ENCODE measurements around the gene TUBB4B.

TUBB4B gene

DNA sequence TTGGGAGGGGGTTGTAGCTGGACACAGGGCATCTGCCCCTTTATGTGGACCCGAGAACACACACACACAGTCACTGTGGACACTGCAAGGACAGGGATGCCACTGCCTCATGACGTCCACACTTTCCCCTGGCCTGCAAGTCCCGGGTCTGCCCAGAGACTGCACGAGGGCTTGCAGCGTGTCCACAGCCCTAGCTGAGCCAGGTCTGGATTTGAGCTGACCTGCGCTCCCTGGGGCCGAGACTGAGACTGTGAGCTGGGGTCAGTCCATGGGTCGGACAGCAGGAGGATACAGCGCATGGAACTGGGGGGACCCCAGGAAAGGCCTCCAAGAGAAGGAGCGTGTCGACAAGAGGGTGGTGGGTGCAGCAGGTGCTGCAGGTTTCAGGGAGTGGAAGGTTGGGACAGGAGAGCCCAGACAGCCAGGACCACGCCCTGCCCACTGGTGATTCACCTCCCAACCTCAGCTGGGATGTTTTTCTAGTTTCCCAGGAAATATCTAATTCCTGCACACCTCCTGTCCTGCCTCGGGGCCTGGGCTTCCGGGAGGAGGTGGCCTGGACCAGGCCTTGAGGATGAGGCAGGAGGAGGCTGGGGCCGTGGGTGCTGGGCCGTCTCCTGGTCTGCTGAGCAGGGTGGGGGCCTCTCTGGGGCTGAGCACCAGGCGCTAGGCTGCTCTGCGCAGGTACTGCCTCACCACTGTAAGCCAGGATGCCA lies 14.6 kb upstream of the TUBB4B start:
- DNase-seq = no peak

DNA sequence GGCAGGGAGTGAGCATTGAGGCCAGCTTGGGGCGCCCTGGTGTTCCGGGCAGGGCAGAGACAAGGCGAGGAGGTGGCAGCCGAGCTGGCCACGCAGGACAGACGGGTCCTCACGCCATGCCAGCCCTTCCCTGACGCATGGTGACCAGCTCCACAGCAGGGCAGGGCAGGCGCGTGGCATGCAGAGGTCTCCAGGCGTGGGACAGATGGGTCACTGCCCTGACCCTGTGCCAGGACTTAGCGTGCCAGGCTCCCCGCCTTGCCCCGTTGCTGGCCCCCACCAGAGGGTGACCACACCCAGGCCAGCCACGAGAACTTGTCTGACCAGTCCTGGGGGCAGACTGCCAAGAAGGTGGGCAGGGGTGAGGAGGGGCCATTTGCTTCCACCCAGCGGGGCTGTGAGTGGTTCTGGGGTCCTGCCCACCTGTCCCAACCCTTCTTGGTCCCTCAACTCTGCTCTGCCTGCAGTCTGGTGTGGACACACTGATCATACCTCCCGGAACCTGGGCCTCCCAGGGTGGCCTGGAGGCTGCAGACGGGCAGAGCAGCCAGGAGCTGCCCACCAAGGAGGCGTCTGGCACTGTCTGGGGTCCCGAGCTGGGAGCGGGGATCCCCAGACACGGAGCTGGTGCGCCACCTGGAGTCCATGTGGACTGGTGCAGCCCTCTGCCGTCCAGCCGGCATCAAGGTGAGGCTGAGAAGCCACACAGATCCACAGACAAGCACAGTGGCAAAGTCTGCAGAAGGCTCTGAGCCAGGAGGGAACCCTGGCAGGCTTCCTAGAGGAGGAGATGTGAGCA lies 13.8 kb upstream of the TUBB4B start, which contains the start of gene RNF224:
Gene RNF224 (plus strand): TSS at position 449 of the 799 bp plus-strand sequence. CDS start 834 bp downstream, outside the sequence.
- DNase-seq = peak; percentile 54

DNA sequence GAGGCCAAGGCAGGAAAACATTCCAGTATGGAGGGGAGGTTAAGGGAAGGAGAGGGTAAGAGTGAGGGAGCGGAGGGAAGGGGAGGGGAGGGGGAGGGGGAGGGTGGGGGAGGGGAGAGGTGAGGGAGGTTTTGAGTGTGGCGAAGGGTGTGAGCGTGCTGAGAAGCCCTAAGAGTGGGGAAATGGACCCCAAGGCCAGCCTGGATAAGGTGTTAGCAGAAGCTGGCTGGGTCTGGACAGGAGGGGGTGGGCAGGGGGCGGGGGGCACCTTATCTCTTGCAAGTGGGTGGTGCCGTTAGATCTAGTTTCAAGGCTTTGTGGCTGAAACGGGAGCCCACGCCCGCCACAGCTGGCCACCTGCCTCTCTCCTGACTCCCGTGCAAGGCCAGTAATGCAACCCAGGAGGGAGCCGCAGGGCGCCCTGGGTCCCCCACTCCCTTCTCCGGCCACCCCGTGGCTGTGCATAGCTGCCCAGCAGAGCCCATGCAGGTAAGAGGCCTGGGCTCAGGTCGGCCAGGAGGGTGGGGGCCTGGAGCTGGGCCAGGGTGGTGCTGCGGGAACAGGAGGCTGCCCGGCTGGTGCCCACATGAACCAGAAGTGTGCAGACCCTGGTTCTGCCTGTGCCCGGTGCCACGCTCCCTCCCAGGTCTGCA lies 13.1 kb upstream of the TUBB4B start:
- no peak for DNase-seq

DNA sequence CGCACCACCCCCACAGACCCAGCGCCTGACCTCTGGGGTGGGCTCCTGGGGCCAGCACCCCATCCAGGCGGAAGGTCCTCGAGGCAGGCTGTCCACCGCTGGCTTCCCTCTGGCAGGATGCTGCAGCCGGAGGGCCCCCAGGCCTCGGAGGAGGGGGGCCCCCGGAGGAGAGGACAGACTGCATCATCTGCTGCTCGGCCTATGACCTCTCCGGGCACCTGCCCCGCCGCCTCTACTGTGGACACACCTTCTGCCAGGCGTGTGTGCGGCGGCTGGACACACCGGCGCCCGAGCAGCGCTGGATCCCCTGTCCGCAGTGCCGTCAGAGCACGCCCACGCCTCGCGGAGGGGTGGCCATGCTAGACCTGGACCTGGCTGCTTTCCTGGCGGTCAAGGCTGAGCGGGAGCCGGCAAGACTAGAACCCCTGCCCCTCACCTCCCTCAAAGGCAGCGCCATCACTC lies 12.6 kb upstream of the TUBB4B start:
- no peak for DNase-seq

DNA sequence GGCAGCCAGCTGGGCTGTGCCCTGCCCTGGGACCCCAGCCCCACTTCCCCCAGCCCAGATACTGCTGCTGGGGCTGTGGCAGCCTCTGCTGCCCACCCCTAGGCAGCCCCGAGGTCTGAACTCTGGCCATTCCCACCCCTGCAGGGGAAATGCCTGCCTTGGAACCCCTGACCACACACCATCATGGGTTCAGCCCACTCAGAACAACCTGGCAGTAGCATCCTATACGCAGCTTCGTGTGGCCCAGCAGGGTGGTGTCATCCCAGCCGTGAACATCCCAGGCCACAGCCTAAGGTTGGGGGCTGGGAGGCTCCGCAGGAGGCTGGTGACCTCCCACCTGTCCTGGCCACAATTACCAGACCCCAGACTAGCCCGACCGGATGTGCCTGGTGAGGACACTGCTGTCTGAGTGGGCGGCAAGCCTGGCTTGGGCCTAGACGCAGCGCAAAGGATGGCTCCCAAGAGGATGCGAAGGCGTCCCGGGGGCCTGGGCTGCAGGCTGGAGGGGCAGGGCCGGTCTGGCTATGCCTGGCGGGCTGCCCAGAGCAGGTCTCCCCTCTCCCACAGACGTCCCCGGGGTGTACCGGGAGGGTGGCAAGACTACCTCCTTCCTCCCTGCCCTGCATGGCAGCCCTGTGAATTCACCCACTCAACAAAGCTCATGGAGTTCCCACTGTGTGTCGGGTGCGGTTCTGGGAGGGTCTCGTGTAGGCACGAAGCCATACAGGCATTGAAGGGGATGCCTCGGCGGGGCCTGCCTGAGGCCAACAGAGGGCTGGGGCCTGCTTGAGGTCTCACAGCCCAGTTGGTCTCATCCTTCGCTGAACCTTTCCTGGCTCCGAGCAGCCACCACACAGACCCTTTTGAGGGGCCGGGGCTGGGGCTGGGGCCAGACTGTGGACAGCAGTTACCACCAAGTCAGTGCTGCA lies 11.9 kb upstream of the TUBB4B start:
- DNase-seq = no peak

DNA sequence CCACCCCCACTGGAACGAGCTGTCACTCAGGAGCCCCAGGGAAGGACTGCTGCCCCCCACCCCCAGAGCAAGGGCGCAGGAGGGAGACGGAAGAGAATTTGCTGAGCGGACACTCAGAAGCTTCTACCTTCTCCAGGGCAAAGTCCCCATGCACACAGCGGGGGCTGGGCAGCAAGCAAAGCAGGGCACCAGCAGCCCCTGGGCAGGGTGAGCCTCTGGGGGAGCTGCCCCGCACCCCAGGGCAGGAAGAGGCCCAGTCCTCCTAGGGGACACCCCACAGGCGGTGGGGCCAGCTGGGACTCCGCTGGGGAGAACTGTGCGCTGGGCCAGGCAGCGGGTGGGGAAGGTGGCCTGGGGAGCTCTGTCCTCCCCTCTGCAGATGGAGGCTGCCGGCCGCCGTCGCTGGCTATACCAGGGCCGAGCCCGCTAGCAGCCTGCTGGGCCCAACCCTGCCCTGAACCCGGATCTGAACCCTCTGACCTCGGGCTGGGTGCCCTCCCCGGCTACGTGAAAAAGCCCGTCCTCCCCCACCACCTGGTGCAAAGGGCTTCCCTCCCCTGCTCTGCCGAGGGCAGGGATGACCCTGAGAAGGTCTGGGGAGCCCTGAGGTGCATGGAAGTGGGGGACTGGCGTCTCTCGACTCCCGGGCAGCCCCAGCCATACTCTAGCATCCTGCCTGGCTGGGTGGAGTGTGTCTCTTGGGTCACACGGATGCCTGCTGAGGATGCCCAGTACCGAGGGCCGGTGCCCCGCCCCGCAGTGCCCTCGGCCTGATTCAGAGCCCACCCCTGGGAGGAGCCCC lies 11.0 kb upstream of the TUBB4B start:
- no peak for DNase-seq

DNA sequence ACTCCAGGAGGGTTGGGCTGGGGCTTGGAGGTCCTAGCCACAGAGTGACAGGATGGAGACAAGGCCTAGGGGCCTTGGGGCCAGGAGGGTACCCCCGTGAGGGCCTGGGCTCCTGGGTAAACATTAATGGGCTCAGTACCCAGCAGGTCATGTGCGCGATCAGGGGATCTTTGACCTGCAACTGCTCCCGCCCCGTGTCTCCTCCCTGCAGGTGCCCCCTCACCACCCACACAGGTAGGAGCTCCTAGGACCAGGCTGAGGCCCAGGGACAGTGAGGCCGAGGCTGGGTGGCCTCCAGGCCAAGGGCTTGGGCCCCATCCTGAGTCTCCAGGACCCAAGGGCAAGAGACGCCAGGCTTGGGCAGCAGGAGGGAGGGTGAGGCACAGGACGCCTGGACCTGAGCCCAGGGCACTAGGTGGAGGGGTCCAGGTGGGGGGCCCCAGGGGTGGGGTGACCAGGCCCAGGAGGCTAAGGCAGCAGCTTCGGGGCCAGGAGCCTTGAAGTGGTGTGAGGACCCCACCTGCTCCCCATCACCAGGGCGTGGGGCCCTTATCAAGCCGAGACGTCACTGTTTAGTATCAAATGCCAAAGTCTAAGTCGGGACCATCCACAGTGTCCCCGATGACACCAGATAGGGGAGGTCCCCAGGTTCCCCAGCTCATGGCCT lies 10.2 kb upstream of the TUBB4B start, which contains the start of gene SLC34A3:
Gene SLC34A3 (plus strand): TSS at position 197 of the 667 bp plus-strand sequence. CDS start 802 bp downstream, outside the sequence.
- DNase-seq = no peak

- no peak for DNase-seq
Observed at GRCh38 chr9:137231372-137232039, 9.6 kb upstream of the TUBB4B start.

GRCh38 chr9:137232101-137232500 lies 9.0 kb upstream of the TUBB4B start:
- no peak for DNase-seq

- DNase-seq = no peak
Observed at GRCh38 chr9:137232510-137232909, 8.6 kb upstream of the TUBB4B start.

DNA sequence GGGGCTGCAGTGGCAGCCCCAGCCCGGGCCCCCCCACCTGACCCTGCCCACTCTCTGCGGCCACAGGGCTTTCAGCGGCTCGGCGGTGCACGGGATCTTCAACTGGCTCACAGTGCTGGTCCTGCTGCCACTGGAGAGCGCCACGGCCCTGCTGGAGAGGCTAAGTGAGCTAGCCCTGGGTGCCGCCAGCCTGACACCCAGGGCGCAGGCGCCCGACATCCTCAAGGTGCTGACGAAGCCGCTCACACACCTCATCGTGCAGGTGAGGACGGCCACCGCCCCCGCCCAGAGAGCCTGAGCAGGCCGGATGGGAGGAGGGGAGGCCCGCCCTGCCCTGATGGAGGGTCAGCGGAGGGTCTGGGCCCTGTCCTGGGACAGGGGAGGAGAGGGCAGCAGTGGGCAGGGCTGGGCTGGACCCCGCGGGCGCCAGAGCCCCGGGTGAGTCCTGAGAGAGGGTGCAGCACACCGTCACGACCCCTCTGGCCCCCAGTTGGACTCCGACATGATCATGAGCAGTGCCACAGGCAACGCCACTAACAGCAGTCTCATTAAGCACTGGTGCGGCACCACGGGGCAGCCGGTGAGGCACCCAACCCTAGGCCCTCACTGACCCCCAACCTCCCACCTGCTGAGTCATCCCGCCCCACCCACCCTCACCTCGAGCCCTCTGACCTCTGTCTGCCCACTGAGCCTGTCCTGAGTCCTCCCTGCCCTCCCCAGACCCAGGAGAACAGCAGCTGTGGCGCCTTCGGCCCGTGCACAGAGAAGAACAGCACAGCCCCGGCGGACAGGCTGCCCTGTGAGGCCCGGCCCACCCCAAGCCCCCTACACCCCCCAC lies 7.7 kb upstream of the TUBB4B start:
- DNase-seq = no peak

- DNase-seq = no peak
Observed at GRCh38 chr9:137234055-137234697, 6.9 kb upstream of the TUBB4B start.

DNA sequence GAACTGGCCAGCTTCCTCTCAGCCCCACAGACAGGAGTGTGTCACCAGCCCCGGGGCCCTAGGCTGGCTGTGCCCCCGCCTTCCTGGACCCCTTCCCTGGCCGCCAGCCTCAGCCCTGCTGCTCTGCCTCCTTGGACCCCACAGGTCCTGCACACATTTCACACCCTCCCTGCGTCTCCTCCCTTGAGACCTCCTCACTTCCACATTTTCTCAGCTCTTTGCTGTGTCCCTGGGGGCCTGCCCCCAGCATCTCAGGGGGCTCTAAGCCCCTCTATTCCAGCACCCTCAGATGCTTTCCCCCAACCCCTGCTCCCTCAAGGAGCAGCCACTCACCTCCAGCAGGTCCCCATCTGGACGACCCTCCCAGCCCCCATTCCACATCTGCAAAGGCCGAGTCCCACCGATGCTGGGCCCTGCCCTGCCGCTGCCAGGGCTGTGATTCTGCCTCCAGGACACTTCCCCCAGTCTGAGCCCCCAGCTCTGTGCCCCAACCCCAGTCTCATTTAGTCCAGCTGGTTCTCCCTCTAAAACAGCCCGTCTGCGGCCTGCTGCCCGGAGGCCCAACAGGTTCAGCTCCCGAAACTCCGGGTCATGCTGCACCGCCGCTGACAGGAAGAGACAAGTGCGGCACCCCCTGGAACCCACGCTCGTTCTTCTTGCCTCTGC lies 6.2 kb upstream of the TUBB4B start:
- no peak for DNase-seq

DNA sequence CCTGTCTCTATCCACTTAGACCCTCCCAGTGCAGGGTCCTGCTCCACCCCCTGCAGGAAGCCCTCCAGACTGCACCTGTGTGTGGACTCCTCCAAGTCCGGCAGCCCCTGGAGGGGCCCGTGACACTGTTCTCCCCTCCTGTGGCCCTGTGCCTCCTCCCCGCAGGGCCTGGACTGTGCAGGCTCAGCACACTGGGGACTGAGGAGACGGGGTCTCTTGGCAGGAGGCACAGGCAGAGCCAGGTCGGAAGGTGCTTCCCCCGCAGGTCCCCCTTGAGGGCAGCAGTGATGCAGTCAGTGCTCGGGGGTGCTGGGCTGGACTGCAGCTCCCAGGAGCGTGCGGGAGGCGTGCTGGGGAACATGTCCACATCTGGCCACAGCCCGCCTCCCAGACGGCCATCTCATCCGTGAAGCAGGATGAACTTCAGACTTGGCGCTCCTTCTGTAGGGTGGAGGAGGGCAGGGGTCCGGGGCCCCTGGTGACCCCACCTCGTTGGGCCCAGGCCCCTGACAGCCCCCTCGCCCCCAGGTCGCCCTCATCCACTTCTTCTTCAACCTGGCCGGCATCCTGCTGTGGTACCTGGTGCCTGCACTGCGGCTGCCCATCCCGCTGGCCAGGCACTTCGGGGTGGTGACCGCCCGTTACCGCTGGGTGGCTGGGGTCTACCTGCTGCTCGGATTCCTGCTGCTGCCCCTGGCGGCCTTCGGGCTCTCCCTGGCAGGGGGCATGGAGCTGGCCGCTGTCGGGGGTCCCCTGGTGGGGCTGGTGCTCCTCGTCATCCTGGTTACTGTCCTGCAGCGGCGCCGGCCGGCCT lies 5.5 kb upstream of the TUBB4B start:
- DNase-seq = no peak

- DNase-seq = peak; percentile 64
Observed at GRCh38 chr9:137236238-137236935, 4.7 kb upstream of the TUBB4B start.

DNA sequence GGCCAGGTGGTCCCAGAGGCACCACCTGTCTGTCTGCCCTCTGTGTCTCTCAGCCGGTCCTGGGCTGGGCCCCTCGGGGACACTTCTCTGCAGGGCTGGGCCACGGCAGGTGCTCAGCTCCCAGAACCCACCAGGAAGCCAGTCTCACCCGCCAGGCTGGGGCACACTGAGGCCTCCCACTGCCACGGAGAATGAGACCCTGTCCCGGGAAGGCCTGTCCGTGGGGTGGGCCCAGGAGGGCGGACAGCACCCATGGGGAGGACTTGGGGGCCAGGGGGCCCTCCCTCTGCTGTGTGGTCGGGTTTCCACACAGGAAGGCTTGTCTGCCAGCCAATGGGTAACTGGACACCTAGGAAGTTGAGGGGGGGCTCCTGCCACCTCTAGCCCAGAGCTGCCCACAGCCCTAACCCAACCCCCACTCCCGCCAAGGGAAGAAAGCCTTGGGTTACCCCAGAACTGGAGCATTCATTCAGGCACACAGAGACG lies 4.1 kb upstream of the TUBB4B start:
- no peak for DNase-seq

Measured in NCI-H1105 treated with DMSO at 0.1 percent for 48 hours (cell line).